OCI-LY7 (cell line): ENCODE measurements around the gene AGRN. TPM values are rescaled to one million over a fixed set of nuclear protein-coding genes. Genes with fewer than 3 reads are reported as not detected.
"Not testable (repeated sequence)": the region's sequence is repeated elsewhere in the genome, so short reads cannot be mapped to it uniquely, and the experiment has no call there.

Source experiments
- BruUV-seq: library from RNA; stranded (reverse); fragments of 400-500 nt; replicated peaks from 2 replicates; lab custom pipeline; 2021; lab: Mats Ljungman, UMichigan
- CTCF ChIA-PET: fragments of 300-600 bp; sonication (Branson Sonifier 250); formaldehyde crosslinking; loops from one replicate; lab custom pipeline; 2022; ENCODE audit warnings: antibody characterized with exemption; ENCODE audit not compliant: unreplicated experiment; lab: Charles Lee
- POLR2A ChIA-PET: fragments of 300-600 bp; sonication (Branson Sonifier 250); formaldehyde crosslinking; loops from one replicate; lab custom pipeline; 2022; ENCODE audit warnings: antibody characterized with exemption; lab: Charles Lee
- DNase-seq: peaks from one replicate; pipeline ENCODE4 v3.0.0-alpha.2; 2015; ENCODE audit warnings: low spot score
- H2AFZ ChIP-seq: fragments of 200-600 bp; sonication (generic), shearing (Covaris generic); 2 replicates; pipeline ENCODE4 v1.6.1; 2014; ENCODE audit warnings: mild to moderate bottlenecking, antibody characterized with exemption, low read length, moderate library complexity
- H3K27ac ChIP-seq: fragments of 200-600 bp; sonication (generic); 2 replicates; pipeline ENCODE4 v1.5.1; 2014; ENCODE audit warnings: mixed run types, low read depth, mild to moderate bottlenecking, moderate library complexity, low read length, inconsistent platforms; ENCODE audit not compliant: poor library complexity, severe bottlenecking
- H3K36me3 ChIP-seq: fragments of 200-600 bp; sonication (generic); 2 replicates; pipeline ENCODE4 v1.6.1; 2014; ENCODE audit warnings: mild to moderate bottlenecking, antibody characterized with exemption, low read length, moderate library complexity, mixed read lengths; ENCODE audit not compliant: insufficient read depth
- H3K4me1 ChIP-seq: fragments of 200-600 bp; sonication (generic); 2 replicates; pipeline ENCODE4 v1.5.1; 2014; ENCODE audit warnings: mild to moderate bottlenecking, low read length; ENCODE audit not compliant: insufficient read depth, poor library complexity, severe bottlenecking
- H3K4me2 ChIP-seq: fragments of 200-600 bp; sonication (generic); 2 replicates; pipeline ENCODE4 v1.6.1; 2014; ENCODE audit warnings: mild to moderate bottlenecking, low read length
- H3K4me3 ChIP-seq: fragments of 200-600 bp; sonication (generic); 2 replicates; pipeline ENCODE4 v1.5.1; 2014; ENCODE audit warnings: mild to moderate bottlenecking, low read depth, low read length; ENCODE audit not compliant: poor library complexity, severe bottlenecking
- H3K79me2 ChIP-seq: fragments of 200-600 bp; sonication (generic); 2 replicates; pipeline ENCODE4 v1.6.1; 2016; ENCODE audit warnings: low read depth, mild to moderate bottlenecking, low read length, moderate library complexity, mixed read lengths; ENCODE audit not compliant: insufficient read depth
- H3K9me2 ChIP-seq: fragments of 200-600 bp; sonication (generic); 2 replicates; pipeline ENCODE4 v1.6.1; 2016; ENCODE audit warnings: mild to moderate bottlenecking, low read length, mixed read lengths; ENCODE audit not compliant: insufficient read depth
- H3K9me3 ChIP-seq: fragments of 200-600 bp; sonication (generic); 2 replicates; pipeline ENCODE4 v1.6.1; 2014; ENCODE audit warnings: mild to moderate bottlenecking, mixed run types, low read length, mixed read lengths
- H4K20me1 ChIP-seq: fragments of 200-600 bp; sonication (generic); 2 replicates; pipeline ENCODE4 v1.6.1; 2014; ENCODE audit warnings: mild to moderate bottlenecking, antibody characterized with exemption, low read length, moderate library complexity, mixed read lengths; ENCODE audit not compliant: insufficient read depth
- CTCF ChIP-seq: fragments of 200-600 bp; sonication (generic); conservative IDR thresholded peaks from 2 replicates; pipeline ENCODE4 v1.5.1; 2014; ENCODE audit warnings: mild to moderate bottlenecking, antibody characterized with exemption, low read length, moderate library complexity, mixed read lengths
- EZH2phosphoT487 ChIP-seq: fragments of 200-600 bp; sonication (generic); IDR thresholded peaks from 2 replicates; pipeline ENCODE4 v1.6.1; 2018; ENCODE audit warnings: low read depth, borderline replicate concordance, mild to moderate bottlenecking, mixed run types, antibody characterized with exemption, low read length, moderate library complexity, mixed read lengths
- intact Hi-C: fragments of 100-400 bp; cut with micrococcal nuclease; formaldehyde crosslinking; loops from one replicate; pipeline ENCODE4 v1.10.0; 2022; ENCODE audit not compliant: unreplicated experiment
- total RNA-seq, 2 experiments: library from RNA; depleted of rRNA in 1 of 2; stranded (reverse); fragments of >200 nt in 1 of 2; shearing (Covaris generic) in 1 of 2; gene quantifications; 2 replicates each; pipeline ENCODE4 v1.2.3, GENCODE V29; 2014 to 2022

The AGRN gene
- total RNA-seq, 2 experiments from 2014 or later = 2.7 to 9.1 TPM

DNA sequence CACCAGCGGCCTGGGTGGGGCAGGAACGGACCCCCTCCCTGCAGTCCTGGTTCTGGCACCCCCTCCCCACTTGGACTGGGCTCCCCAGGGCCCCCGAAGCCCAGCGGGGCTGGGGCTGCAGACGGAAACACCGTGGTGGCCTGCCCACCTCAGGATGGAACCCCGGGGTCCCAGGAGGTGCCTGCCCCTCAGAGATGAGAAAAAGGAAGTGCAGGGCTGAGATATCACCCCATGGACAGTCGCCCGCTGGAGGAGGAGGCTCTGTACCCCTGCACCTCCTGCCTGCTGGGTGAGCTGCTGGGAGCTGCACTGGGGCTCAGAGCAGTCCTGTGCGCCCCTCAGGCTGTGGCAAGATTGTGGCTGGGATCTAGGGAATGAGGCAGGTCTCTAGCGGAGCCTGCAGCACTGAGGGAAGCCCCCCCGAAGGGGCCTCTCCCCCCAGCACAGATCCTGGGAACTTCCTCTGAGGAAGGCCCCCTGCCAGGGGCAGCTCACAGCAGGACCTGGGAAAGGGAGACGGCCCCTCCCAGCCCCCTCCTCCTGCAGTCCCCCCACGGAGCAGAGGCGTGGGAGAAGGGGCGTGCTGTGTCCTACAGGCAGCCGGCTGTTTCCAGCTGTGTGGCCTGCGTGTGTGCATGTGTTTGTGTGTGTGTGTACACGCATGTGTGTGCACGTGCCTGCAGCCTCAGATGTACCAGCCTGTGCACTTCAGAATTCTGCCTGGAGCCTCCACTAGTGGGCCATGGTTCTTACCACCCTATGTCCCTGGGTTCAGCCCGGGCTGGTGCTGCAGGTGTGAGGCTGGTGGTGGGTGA lies 6.9 kb downstream of the AGRN start:
- H3K9me2 ChIP-seq = no peaks in the 10 kb centered on the region
- no peak overlapping the region for H2AFZ ChIP-seq
- H3K4me1 ChIP-seq = peaks cover 10% of the 10 kb centered on the region
- no peak overlapping the region for H3K4me2 ChIP-seq
- ChIA-PET CTCF (no interaction called here), POLR2A (no interaction called here)
- intact Hi-C loops = no loop called here
- H3K9me3 ChIP-seq = no peaks in the 10 kb centered on the region
- DNase-seq = no peak
- H4K20me1 ChIP-seq = no peaks in the 10 kb centered on the region
- no TSS peak for BruUV-seq
- H3K4me3 ChIP-seq = no peak overlapping the region
- H3K79me2 ChIP-seq = no peaks in the 10 kb centered on the region
- TF ChIP-seq EZH2phosphoT487 = no peak
- no peak for TF ChIP-seq CTCF
- no peaks in the 10 kb centered on the region for H3K36me3 ChIP-seq
- H3K27ac ChIP-seq = no peak overlapping the region

DNA sequence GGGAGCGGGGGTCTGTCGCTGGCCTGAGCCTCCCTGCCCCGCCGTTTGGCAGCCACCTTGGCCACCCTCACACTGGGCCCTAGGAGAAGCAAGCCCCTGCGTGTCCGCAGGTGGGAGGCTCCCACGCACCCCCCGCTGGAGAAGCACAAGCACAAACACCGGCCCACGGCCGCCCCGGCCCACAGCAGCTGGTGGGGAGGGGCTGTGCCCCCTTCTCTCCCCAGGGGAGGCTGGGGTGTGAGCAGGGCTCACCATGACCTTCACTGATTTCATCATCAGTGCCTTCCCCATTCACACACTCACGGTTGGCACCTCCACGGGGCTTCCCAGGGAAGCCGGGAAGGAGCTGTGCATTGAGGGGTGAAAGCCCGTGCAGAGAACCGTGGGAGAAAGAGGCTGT lies 7.9 kb downstream of the AGRN start:
- no peaks in the 10 kb centered on the region for H3K9me3 ChIP-seq
- H3K4me1 ChIP-seq = peaks cover 20% of the 10 kb centered on the region
- H3K4me3 ChIP-seq = no peak overlapping the region
- CTCF ChIA-PET = no interaction called here
- H3K79me2 ChIP-seq = no peaks in the 10 kb centered on the region
- H4K20me1 ChIP-seq = no peaks in the 10 kb centered on the region
- H2AFZ ChIP-seq = no peak overlapping the region
- TF ChIP-seq CTCF (no peak), EZH2phosphoT487 (no peak)
- intact Hi-C loops = no loop called here
- POLR2A ChIA-PET = no interaction called here
- no peaks in the 10 kb centered on the region for H3K36me3 ChIP-seq
- H3K9me2 ChIP-seq = no peaks in the 10 kb centered on the region
- no peak overlapping the region for H3K27ac ChIP-seq
- no TSS peak for BruUV-seq
- no peak overlapping the region for H3K4me2 ChIP-seq
- DNase-seq = no peak

DNA sequence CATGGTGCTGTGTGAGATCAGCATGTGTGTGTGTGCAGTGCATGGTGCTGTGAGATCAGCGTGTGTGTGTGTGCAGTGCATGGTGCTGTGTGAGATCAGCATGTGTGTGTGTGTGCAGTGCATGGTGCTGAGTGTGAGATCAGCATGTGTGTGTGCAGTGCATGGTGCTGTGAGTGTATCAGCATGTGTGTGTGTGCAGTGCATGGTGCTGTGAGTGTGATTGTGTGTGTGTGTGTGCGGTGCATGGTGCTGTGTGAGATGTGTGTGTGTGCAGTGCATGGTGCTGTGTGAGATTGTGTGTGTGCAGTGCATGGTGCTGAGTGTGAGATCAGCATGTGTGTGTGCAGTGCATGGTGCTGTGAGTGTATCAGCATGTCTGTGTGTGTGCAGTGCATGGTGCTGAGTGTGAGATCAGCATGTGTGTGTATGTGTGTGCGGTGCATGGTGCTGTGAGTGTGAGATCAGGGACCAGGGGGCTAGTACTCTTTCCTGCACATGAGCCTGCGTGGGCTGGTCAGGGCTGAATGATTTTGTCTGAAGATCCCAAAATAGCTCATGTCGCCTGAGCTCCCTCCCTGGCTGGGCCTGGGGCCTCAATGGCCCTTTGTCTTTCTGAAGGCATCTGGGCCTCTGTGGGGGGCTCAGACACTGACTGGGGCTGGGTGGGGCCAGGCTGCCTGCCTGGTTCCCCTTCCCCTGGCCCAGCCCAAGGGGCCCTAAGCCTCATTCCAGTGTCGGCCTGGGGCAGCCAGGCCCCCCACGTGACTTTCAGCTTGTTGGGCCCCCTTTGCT lies 11.1 kb downstream of the AGRN start:
- peak overlapping the region; percentile 35 for H3K4me2 ChIP-seq
- POLR2A ChIA-PET, H3K4me3 ChIP-seq, H3K79me2 ChIP-seq, H3K27ac ChIP-seq, CTCF ChIA-PET, H3K9me3 ChIP-seq, DNase-seq, BruUV-seq, H4K20me1 ChIP-seq, H2AFZ ChIP-seq, H3K9me2 ChIP-seq, H3K36me3 ChIP-seq: not testable (repeated sequence)
- intact Hi-C loops = loop anchor here (5.0 to 10.0 kb wide), 3 partner anchors 46 to 276 kb away; partner anchors contain the start of genes ACAP3, B3GALT6, PERM1 and PUSL1
- H3K4me1 ChIP-seq = peaks cover 20% of the 10 kb centered on the region
